Sigmoid colon (tissue), 7 donors: ENCODE data around the gene ARHGAP15. TPM values are rescaled to one million over a fixed set of nuclear protein-coding genes. Genes with fewer than 3 reads are reported as not detected.

Experiments
- DNase-seq: peaks from one replicate; pipeline ENCODE4 v3.0.0-alpha.2; 2019
- H3K27ac ChIP-seq, 4 donors: fragments of 200-600 bp; sonication (generic); one replicate each; pipeline ENCODE4 v1.5.1; 2016 to 2019; ENCODE audit warnings: mild to moderate bottlenecking in 1 of 4
- H3K27me3 ChIP-seq, 3 donors: fragments of 200-600 bp; sonication (generic); one replicate each; pipeline ENCODE4 v1.5.1; 2019; ENCODE audit warnings: mild to moderate bottlenecking in 1 of 3
- H3K36me3 ChIP-seq, 4 donors: fragments of 200-600 bp; sonication (generic); one replicate each; pipeline ENCODE4 v1.5.1; 2016 to 2019
- H3K4me1 ChIP-seq, 4 donors: fragments of 200-600 bp; sonication (generic); one replicate each; pipeline ENCODE4 v1.5.1; 2017 to 2019
- H3K4me3 ChIP-seq, 4 donors: fragments of 200-600 bp; sonication (generic); one replicate each; pipeline ENCODE4 v1.5.1; 2017 to 2019; ENCODE audit warnings: mild to moderate bottlenecking in 2 of 4, moderate library complexity in 1 of 4
- H3K9me3 ChIP-seq, 4 donors: fragments of 200-600 bp in 3 of 4; sonication (generic) in 3 of 4; one replicate each; pipeline versions ENCODE4 v1.5.1 to v1.6.1; 2013 to 2019
- EP300 ChIP-seq, 4 donors: sonication (generic); formaldehyde crosslinking; IDR thresholded peaks; one replicate each; pipeline ENCODE4 v1.6.1; 2017; ENCODE audit warnings: antibody characterized with exemption in 4 of 4
- POLR2A ChIP-seq, 2 donors: fragments of 450-650 bp; IDR thresholded peaks; one replicate each; pipeline ENCODE4 v1.6.1; 2016; ENCODE audit warnings: antibody characterized with exemption in 2 of 2, mild to moderate bottlenecking in 2 of 2, moderate library complexity in 2 of 2
- POLR2AphosphoS5 ChIP-seq, 4 donors: sonication (generic); formaldehyde crosslinking; IDR thresholded peaks; one replicate each; pipeline ENCODE4 v1.6.1; 2017; ENCODE audit warnings: antibody characterized with exemption in 4 of 4
- WGBS, 2 donors: extraction: QIAGEN DNeasy Blood & Tissue Kit; methylation state at CpG; one replicate each; pipeline ENCODE4 v1.1.7; 2013; 5-methylcytosine and 5-hydroxymethylcytosine counted together
- intact Hi-C: fragments of 100-400 bp; cut with DNase I; formaldehyde crosslinking; loops from one replicate; pipeline ENCODE4 v1.15.1; 2023
- polyA plus RNA-seq, 3 donors: library from polyadenylated mRNA; stranded (reverse); fragments of 200-250 nt; gene quantifications; one replicate each; pipeline ENCODE4 v1.2.3, GENCODE V29; 2013
- total RNA-seq, 4 donors: library from RNA; depleted of rRNA; stranded (reverse); fragments of >200 nt; gene quantifications; one replicate each; pipeline ENCODE4 v1.1.0, GENCODE V29; 2016
- TF ChIP-seq, protein P1 (sequence below), 4 experiments: fragments of 450-650 bp in 3 of 4; fragments of 200-600 bp in 1 of 4; IDR thresholded peaks; one replicate each; pipeline ENCODE4 v1.5.1; 2016 to 2019; ENCODE audit warnings: antibody characterized with exemption in 4 of 4, mild to moderate bottlenecking in 3 of 4, moderate library complexity in 2 of 4
- donor health status: healthy with polysubstance abuse.
- donor health status: Bipolar disorder and iron deficiency.
- donor health status: healthy.

Gene ARHGAP15
- total and polyA plus RNA-seq, 7 donors, result 3.7 to 16.4 (median 6.0) TPM

DNA sequence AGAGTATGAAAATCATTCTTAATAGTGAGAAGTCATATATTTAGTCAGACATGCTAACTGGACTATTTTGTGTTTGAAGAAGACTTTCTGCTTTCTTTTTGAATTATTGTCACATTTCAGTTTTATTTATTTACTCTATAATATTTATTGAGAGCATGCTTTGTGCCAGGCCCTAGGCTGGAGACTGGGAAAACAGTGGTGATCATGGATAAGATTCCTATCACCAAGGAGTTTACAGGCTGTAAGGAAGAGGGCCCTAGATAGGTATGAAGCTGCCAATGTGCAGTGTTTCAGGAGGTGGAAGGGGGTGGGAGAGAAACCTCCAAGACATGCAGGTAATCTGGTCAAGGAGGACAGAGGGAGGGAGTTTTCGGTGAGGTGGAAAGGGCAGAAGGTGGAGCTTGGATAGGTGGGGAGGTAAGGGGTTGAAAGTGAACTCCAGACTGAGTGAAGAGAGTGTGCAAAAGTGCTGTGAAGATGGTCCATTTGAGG lies 207.5 kb downstream of the ARHGAP15 start:
- Histone ChIP-seq H3K27ac (no peak overlapping the region), H3K27me3 (no peaks in the 10 kb centered on the region), H3K4me3 (no peak overlapping the region), H3K36me3 (no peaks in the 10 kb centered on the region), H3K9me3 (no peaks in the 10 kb centered on the region), H3K4me1 (no peaks in the 10 kb centered on the region)
- no peak for TF ChIP-seq POLR2A (IDR thresholded peaks at IDR 0.05)
- no peak for TF ChIP-seq POLR2AphosphoS5 (IDR thresholded peaks at IDR 0.05)
- TF ChIP-seq, protein P1, sequence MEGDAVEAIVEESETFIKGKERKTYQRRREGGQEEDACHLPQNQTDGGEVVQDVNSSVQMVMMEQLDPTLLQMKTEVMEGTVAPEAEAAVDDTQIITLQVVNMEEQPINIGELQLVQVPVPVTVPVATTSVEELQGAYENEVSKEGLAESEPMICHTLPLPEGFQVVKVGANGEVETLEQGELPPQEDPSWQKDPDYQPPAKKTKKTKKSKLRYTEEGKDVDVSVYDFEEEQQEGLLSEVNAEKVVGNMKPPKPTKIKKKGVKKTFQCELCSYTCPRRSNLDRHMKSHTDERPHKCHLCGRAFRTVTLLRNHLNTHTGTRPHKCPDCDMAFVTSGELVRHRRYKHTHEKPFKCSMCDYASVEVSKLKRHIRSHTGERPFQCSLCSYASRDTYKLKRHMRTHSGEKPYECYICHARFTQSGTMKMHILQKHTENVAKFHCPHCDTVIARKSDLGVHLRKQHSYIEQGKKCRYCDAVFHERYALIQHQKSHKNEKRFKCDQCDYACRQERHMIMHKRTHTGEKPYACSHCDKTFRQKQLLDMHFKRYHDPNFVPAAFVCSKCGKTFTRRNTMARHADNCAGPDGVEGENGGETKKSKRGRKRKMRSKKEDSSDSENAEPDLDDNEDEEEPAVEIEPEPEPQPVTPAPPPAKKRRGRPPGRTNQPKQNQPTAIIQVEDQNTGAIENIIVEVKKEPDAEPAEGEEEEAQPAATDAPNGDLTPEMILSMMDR (IDR thresholded peaks at IDR 0.05), result no peak
- TF ChIP-seq EP300 (IDR thresholded peaks at IDR 0.05), result no peak
- no peak for DNase-seq
- WGBS, 2 donors, result 91 to 95% methylated on average over 1 of the region's 1 CpG
- intact Hi-C loops, result no loop called here

DNA sequence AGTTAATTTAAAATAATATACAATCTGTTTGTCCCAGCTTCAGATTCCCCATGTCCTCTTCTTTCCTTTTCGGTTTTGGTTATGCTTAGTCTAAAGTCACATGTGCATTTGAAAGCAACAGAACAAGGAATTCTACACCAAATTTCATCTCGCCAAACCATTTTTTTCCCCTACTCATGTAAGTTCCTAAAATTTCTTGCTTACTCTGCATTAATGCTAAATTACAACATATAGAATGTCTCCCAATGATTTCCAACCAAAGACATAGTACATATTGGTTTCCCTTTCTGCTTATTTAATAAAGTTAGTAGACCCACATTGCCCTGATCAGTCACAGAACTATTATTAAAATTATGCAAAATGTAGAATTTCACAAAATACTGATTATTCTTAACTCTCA lies 212.3 kb downstream of the ARHGAP15 start:
- TF ChIP-seq, protein P1 (IDR thresholded peaks at IDR 0.05), result no peak
- no peak for TF ChIP-seq EP300 (IDR thresholded peaks at IDR 0.05)
- TF ChIP-seq POLR2A (IDR thresholded peaks at IDR 0.05), result no peak
- no peak for TF ChIP-seq POLR2AphosphoS5 (IDR thresholded peaks at IDR 0.05)
- no peak overlapping the region for H3K4me3 ChIP-seq
- no peaks in the 10 kb centered on the region for H3K9me3 ChIP-seq
- no peak for DNase-seq
- WGBS, 2 donors, result 90 to 91% methylated on average over 2 of the region's 2 CpGs
- intact Hi-C loops, result no loop called here
- H3K36me3 ChIP-seq, result no peaks in the 10 kb centered on the region
- H3K4me1 ChIP-seq, result no peaks in the 10 kb centered on the region
- H3K27ac ChIP-seq, result no peak overlapping the region
- H3K27me3 ChIP-seq, result no peaks in the 10 kb centered on the region

DNA sequence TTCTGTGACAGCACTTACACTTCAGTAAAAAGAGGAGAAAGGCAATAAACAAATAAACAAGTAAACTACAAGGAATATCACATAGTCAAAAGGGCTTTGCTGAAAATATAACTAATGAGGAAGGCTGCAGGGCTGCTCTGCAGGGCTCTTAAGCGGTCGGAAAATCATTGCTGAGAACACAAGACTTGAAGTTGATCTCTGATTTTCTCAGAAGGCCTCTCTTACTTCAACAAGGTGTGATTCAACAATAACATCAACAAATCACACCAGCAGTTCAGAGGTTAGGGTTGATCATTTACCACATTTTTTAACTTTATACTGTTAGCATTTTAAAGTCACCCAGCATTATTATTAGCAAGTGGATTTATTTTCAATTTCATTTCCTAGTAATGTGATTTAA lies 215.6 kb downstream of the ARHGAP15 start:
- Histone ChIP-seq H3K36me3 (no peaks in the 10 kb centered on the region), H3K4me1 (no peaks in the 10 kb centered on the region), H3K9me3 (no peaks in the 10 kb centered on the region), H3K4me3 (no peak overlapping the region), H3K27ac (no peak overlapping the region), H3K27me3 (no peaks in the 10 kb centered on the region)
- DNase-seq, result no peak
- TF ChIP-seq POLR2AphosphoS5 (IDR thresholded peaks at IDR 0.05) (no peak), POLR2A (IDR thresholded peaks at IDR 0.05) (no peak), EP300 (IDR thresholded peaks at IDR 0.05) (no peak)
- TF ChIP-seq, protein P1 (IDR thresholded peaks at IDR 0.05), result no peak
- WGBS, 2 donors, result 81 to 86% methylated on average over 2 of the region's 2 CpGs
- intact Hi-C loops, result no loop called here

DNA sequence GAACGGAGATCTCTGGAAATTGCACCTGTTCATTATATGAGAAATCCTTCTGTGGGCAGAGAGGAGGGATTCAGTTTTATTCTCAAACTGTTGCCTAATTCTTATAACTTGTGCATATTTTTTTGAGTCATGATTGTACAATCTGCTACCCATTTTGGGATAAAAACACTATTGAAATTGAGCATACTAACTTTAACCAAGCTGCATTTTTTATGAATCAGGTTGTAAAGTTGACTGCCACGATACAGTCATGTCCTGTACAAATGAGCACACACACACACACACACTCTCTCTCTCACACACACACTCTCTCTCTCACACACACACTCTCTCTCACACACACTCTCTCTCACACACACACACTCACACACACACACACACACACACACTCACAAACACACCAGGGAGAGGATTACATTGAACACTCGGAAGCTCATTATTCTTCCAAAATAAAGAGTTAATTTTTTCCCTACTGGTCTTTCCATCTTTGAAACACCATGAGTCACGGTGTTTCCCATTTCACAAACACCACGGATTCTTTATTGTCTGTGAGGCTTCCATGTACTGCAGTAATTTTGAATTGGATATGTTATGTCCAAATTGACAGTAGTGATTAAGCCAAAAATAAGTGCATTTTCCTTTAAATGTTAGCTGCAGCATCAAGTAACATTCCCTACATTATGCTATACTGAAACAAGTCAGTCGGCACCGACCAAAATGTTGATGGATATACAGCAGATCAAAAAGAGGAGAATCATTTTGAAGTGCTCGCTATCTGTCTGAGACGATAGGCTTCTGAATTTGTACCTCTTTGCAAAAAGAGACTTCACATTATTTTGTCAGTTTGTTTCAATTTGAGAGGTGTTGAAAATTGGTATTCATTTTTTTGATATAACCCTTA lies 216.9 kb downstream of the ARHGAP15 start:
- no peak overlapping the region for H3K27ac ChIP-seq
- TF ChIP-seq EP300 (IDR thresholded peaks at IDR 0.05) (no peak), POLR2AphosphoS5 (IDR thresholded peaks at IDR 0.05) (no peak), POLR2A (IDR thresholded peaks at IDR 0.05) (no peak)
- TF ChIP-seq, protein P1 (IDR thresholded peaks at IDR 0.05), result no peak
- H3K27me3 ChIP-seq, result no peaks in the 10 kb centered on the region
- WGBS, 2 donors, result 61 to 78% methylated on average over 9 of the region's 9 CpGs
- H3K4me1 ChIP-seq, result no peaks in the 10 kb centered on the region
- H3K4me3 ChIP-seq, result no peak overlapping the region
- DNase-seq, result no peak
- H3K9me3 ChIP-seq, result no peaks in the 10 kb centered on the region
- intact Hi-C loops, result no loop called here
- no peaks in the 10 kb centered on the region for H3K36me3 ChIP-seq
